Activated CD4-positive, alpha-beta T cell treated with anti-CD3 and anti-CD28 coated beads, Interleukin-2, amount 10 ng/mL, durations not matched to agents 24 days and 14 days (primary cell): Measurements from ENCODE around the gene KRT84. TPM values are rescaled to one million over a fixed set of nuclear protein-coding genes. Genes with fewer than 3 reads are reported as not detected.

Experiments used
- DNase-seq: peaks from one replicate; pipeline ENCODE4 v3.0.0; 2022
- H3K27ac Mint-ChIP-seq: one replicate; pipeline ENCODE4 v1.8.0; 2022; ENCODE audit warnings: mild to moderate bottlenecking, mixed read lengths
- H3K27me3 Mint-ChIP-seq: one replicate; pipeline ENCODE4 v1.8.0; 2022; ENCODE audit warnings: mixed read lengths
- H3K36me3 Mint-ChIP-seq: one replicate; pipeline ENCODE4 v1.8.0; 2022; ENCODE audit warnings: low read depth, mild to moderate bottlenecking, mixed read lengths
- H3K4me1 Mint-ChIP-seq: one replicate; pipeline ENCODE4 v1.8.0; 2021; ENCODE audit warnings: mixed read lengths
- H3K4me3 Mint-ChIP-seq: one replicate; pipeline ENCODE4 v1.8.0; 2022; ENCODE audit warnings: mild to moderate bottlenecking, moderate library complexity, mixed read lengths
- H3K9me3 Mint-ChIP-seq: one replicate; pipeline ENCODE4 v1.8.0; 2021; ENCODE audit warnings: mixed read lengths
- intact Hi-C: fragments of 100-400 bp; cut with micrococcal nuclease; formaldehyde crosslinking; loops from one replicate; pipeline ENCODE4 v1.15.1; 2023
- total RNA-seq: library from RNA; stranded (reverse); gene quantifications from 2 replicates; pipeline ENCODE4 v1.2.3, GENCODE V29; 2022

Gene KRT84
- total RNA-seq: not detected in 2 replicates

GRCh38 chr12:52385226-52385702 is at the start of gene KRT84:
Gene KRT84 (minus strand): TSS chr12:52385652. CDS start chr12:52385585, 67 bp downstream.
- H3K9me3 Mint-ChIP-seq: no peaks in the 10 kb centered on the region
- no peak within 1 kb of the TSS for H3K4me3 Mint-ChIP-seq
- DNase-seq: no peak
- intact Hi-C loops: no loop called here
- H3K27ac Mint-ChIP-seq: no peak within 1 kb of the TSS
- peaks cover 8% of the 10 kb centered on the region for H3K27me3 Mint-ChIP-seq
- no peaks in the 10 kb centered on the region for H3K36me3 Mint-ChIP-seq
- peaks cover 8% of the 10 kb centered on the region for H3K4me1 Mint-ChIP-seq

GRCh38 chr12:52434760-52435530 is 49.5 kb upstream of the KRT84 start:
- Mint-ChIP-seq H3K4me1 (no peaks in the 10 kb centered on the region), H3K36me3 (no peaks in the 10 kb centered on the region), H3K4me3 (no peak overlapping the region), H3K27ac (no peak overlapping the region), H3K27me3 (peaks cover 7% of the 10 kb centered on the region), H3K9me3 (no peaks in the 10 kb centered on the region)
- intact Hi-C loops: no loop called here
- DNase-seq: no peak

- H3K27me3 Mint-ChIP-seq: peaks cover 9% of the 10 kb centered on the region
- no peaks in the 10 kb centered on the region for H3K4me1 Mint-ChIP-seq
- DNase-seq: no peak
- intact Hi-C loops: no loop called here
- no peak within 1 kb of the TSS for H3K27ac Mint-ChIP-seq
- H3K36me3 Mint-ChIP-seq: no peaks in the 10 kb centered on the region
- no peaks in the 10 kb centered on the region for H3K9me3 Mint-ChIP-seq
- H3K4me3 Mint-ChIP-seq: no peak within 1 kb of the TSS
Measured at GRCh38 chr12:52434081-52434733, 48.8 kb upstream of the KRT84 start, which contains the start of gene KRT75. Gene KRT75 (minus strand): TSS chr12:52434371. CDS start chr12:52434304, 67 bp downstream.

- H3K27ac Mint-ChIP-seq: no peak overlapping the region
- DNase-seq: no peak
- H3K9me3 Mint-ChIP-seq: no peaks in the 10 kb centered on the region
- H3K36me3 Mint-ChIP-seq: no peaks in the 10 kb centered on the region
- H3K4me1 Mint-ChIP-seq: no peaks in the 10 kb centered on the region
- intact Hi-C loops: no loop called here
- H3K4me3 Mint-ChIP-seq: no peak overlapping the region
- H3K27me3 Mint-ChIP-seq: peaks cover 15% of the 10 kb centered on the region
Measured at GRCh38 chr12:52433501-52434080, 48.1 kb upstream of the KRT84 start.

- Mint-ChIP-seq H3K4me3 (no peak overlapping the region), H3K27ac (no peak overlapping the region), H3K36me3 (no peaks in the 10 kb centered on the region), H3K9me3 (no peaks in the 10 kb centered on the region), H3K27me3 (peaks cover 16% of the 10 kb centered on the region), H3K4me1 (no peaks in the 10 kb centered on the region)
- no peak for DNase-seq
- intact Hi-C loops: no loop called here
Measured at GRCh38 chr12:52432559-52433207, 47.2 kb upstream of the KRT84 start.

GRCh38 chr12:52428121-52428520 is 42.7 kb upstream of the KRT84 start:
- no peak for DNase-seq
- Mint-ChIP-seq H3K27ac (no peak overlapping the region), H3K4me3 (no peak overlapping the region), H3K9me3 (no peaks in the 10 kb centered on the region), H3K27me3 (peaks cover 15% of the 10 kb centered on the region), H3K36me3 (no peaks in the 10 kb centered on the region), H3K4me1 (no peaks in the 10 kb centered on the region)
- intact Hi-C loops: no loop called here

GRCh38 chr12:52427083-52427482 is 41.6 kb upstream of the KRT84 start:
- peaks cover 12% of the 10 kb centered on the region for H3K27me3 Mint-ChIP-seq
- H3K9me3 Mint-ChIP-seq: no peaks in the 10 kb centered on the region
- no peaks in the 10 kb centered on the region for H3K4me1 Mint-ChIP-seq
- no peak overlapping the region for H3K27ac Mint-ChIP-seq
- intact Hi-C loops: no loop called here
- no peak overlapping the region for H3K4me3 Mint-ChIP-seq
- DNase-seq: no peak
- H3K36me3 Mint-ChIP-seq: no peaks in the 10 kb centered on the region

- H3K27ac Mint-ChIP-seq: no peak overlapping the region
- H3K36me3 Mint-ChIP-seq: no peaks in the 10 kb centered on the region
- H3K9me3 Mint-ChIP-seq: no peaks in the 10 kb centered on the region
- DNase-seq: no peak
- H3K4me3 Mint-ChIP-seq: no peak overlapping the region
- peaks cover 12% of the 10 kb centered on the region for H3K27me3 Mint-ChIP-seq
- intact Hi-C loops: no loop called here
- no peaks in the 10 kb centered on the region for H3K4me1 Mint-ChIP-seq
Measured at GRCh38 chr12:52426034-52426433, 40.6 kb upstream of the KRT84 start.

GRCh38 chr12:52425466-52425865 is 40.0 kb upstream of the KRT84 start:
- Mint-ChIP-seq H3K4me1 (no peaks in the 10 kb centered on the region), H3K36me3 (no peaks in the 10 kb centered on the region), H3K27ac (no peak overlapping the region), H3K27me3 (peaks cover 12% of the 10 kb centered on the region), H3K4me3 (no peak overlapping the region), H3K9me3 (no peaks in the 10 kb centered on the region)
- intact Hi-C loops: no loop called here
- DNase-seq: no peak

GRCh38 chr12:52423661-52424500 is 38.4 kb upstream of the KRT84 start:
- DNase-seq: no peak
- Mint-ChIP-seq H3K9me3 (no peaks in the 10 kb centered on the region), H3K27me3 (peaks cover 7% of the 10 kb centered on the region), H3K36me3 (no peaks in the 10 kb centered on the region), H3K4me3 (no peak overlapping the region), H3K27ac (no peak overlapping the region), H3K4me1 (no peaks in the 10 kb centered on the region)
- intact Hi-C loops: no loop called here

GRCh38 chr12:52423035-52423434 is 37.6 kb upstream of the KRT84 start:
- no peaks in the 10 kb centered on the region for H3K9me3 Mint-ChIP-seq
- no peaks in the 10 kb centered on the region for H3K36me3 Mint-ChIP-seq
- intact Hi-C loops: no loop called here
- H3K27me3 Mint-ChIP-seq: peaks cover 3% of the 10 kb centered on the region
- DNase-seq: no peak
- no peak overlapping the region for H3K27ac Mint-ChIP-seq
- H3K4me1 Mint-ChIP-seq: no peaks in the 10 kb centered on the region
- H3K4me3 Mint-ChIP-seq: no peak overlapping the region

- no peak overlapping the region for H3K4me3 Mint-ChIP-seq
Measured at GRCh38 chr12:52419656-52420055, 34.2 kb upstream of the KRT84 start.

GRCh38 chr12:52418576-52419110 is 33.2 kb upstream of the KRT84 start:
- Mint-ChIP-seq H3K4me1 (no peaks in the 10 kb centered on the region), H3K27me3 (no peaks in the 10 kb centered on the region), H3K36me3 (no peaks in the 10 kb centered on the region), H3K9me3 (no peaks in the 10 kb centered on the region), H3K4me3 (no peak overlapping the region), H3K27ac (no peak overlapping the region)
- DNase-seq: no peak
- intact Hi-C loops: no loop called here

More at GRCh38 chr12:52419656-52420055, 34.2 kb upstream of the KRT84 start:
- H3K9me3 Mint-ChIP-seq: no peaks in the 10 kb centered on the region
- DNase-seq: no peak
- H3K27ac Mint-ChIP-seq: no peak overlapping the region
- intact Hi-C loops: no loop called here
- no peaks in the 10 kb centered on the region for H3K27me3 Mint-ChIP-seq
- no peaks in the 10 kb centered on the region for H3K4me1 Mint-ChIP-seq
- H3K36me3 Mint-ChIP-seq: no peaks in the 10 kb centered on the region
